Stimulated activated CD8-positive, alpha-beta memory T cell treated with anti-CD3 and anti-CD28 coated beads, Interleukin-15, amount 100 ng/mL, for 48 hours (primary cell): ENCODE results near the gene PLEKHG4.

Experiments used
- DNase-seq, 2 donors: peaks; one replicate each; pipeline ENCODE4 v3.0.0-alpha.2; 2020; ENCODE audit warnings: low read depth in 2 of 2

PLEKHG4 gene

DNA sequence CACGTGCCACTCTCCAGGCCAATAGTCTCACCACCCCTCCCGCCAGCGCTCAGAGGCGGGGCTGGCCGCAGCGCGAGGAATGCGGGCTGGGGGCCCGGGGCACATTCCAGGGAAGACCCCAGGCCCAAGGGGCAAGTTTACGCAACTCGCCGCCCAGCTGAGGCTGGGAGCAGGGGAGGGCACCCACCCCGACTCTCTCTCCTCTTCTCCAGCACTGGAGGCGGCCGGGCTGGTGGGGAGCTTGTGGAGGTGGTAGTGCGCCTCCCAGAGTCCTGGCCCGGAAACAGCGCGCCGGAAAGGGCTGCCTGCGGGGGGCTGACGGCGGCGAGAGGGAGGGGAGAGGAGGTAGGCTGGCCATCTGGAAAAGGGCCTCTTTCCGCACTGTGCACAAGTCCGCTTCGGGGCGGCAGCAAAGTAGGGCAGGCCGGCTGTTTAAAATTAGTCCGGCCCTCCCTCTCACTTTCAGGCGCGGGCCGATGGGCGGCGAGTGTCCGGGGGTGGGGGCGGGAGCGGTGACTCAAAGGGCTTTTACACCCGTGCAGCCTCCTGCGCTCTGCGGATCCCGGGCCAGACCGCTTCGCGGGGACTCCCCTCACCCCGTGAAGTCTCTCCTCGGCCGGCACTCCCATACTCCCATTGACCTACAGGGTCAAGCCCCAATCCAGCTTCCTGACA lies 33.1 kb upstream of the PLEKHG4 start:
- peak; percentile 47 to 52 for DNase-seq

DNA sequence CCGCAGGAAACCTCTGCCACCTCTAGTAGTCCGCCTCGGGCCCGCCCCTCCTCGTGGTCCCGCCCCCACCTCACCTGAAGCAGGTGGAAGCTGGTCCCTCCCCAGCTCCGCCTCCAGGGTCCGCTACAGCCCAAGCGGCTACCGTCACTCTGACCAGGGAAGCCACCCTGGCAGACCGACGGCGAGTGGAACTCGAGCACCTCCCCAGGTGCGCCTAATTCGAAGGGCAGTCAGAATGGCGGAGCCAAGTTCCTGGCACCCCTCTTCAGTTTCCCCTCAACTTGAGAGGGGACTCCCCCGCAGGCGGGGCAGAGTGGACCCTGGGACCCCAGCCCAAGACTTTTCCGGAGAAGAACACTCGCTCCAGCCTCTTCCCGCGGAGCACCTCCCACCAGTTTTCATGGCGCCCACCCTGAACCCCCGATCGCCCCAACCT lies 32.6 kb upstream of the PLEKHG4 start:
- no peak for DNase-seq

DNA sequence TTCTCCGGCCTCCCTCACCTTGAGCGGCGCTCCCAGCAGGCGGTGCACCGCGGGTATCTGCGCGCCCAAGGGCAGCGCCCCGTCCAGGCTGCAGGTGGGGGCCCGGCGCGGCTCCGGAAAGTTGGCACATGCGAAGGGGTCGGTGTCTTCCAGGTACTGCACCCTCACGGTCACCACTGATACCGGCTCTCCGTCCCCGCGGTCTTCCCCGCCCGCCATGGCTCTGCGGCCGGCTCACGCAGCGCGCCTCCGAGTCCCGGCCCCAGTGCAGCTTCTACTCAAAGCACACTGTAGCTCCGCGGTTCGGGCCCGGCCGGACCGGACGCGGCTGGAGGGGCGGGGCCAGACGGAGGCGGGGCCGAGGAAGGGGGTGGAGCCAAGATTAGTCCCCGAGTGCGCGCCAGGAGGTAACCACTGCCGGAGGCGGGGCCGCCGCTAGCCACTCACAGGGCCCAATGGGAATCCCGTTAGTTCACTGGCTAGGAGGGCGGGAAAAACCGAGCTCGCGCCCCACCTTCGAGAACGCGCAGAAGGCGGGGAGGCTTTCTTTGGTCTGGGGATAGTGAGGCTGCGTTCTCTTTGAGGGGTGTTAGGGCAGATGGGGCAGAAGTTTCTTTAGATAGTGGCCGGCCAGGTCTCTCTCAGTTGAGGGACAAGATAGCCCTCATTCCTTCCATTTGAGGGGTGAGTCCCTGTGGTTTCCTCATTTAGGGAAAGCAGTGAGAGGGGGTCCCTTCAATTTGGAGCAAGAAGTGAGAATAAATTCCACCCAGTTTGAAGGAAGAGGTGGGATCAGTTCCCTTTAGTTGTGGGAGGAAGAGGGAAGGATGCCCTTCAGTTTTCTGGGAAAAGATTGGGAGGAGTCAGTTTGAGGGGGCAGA lies 31.9 kb upstream of the PLEKHG4 start, which contains the start of gene FHOD1:
Gene FHOD1, minus strand, starts transcription at position 290 of the 881 bp plus-strand sequence. Its CDS starts 71 bp downstream, at position 219.
- DNase-seq: peak; percentile 98 to 99

DNA sequence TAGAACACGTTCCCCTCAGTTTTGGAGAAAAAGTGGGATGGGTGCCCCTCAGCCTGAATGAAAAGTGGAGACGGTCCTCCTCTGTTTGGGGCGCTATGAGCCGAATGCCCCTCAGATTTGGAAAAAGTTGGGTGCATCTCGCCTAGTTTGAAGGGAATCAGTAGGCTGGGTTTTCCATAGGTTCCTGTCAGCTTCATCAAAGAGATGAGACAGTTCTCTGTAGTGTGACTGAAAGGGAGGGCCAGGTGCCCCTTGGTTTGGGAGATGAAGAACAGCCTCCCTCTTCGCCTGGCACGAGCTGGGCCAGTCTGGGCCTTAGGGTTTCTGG lies 31.3 kb upstream of the PLEKHG4 start:
- DNase-seq: no peak

DNA sequence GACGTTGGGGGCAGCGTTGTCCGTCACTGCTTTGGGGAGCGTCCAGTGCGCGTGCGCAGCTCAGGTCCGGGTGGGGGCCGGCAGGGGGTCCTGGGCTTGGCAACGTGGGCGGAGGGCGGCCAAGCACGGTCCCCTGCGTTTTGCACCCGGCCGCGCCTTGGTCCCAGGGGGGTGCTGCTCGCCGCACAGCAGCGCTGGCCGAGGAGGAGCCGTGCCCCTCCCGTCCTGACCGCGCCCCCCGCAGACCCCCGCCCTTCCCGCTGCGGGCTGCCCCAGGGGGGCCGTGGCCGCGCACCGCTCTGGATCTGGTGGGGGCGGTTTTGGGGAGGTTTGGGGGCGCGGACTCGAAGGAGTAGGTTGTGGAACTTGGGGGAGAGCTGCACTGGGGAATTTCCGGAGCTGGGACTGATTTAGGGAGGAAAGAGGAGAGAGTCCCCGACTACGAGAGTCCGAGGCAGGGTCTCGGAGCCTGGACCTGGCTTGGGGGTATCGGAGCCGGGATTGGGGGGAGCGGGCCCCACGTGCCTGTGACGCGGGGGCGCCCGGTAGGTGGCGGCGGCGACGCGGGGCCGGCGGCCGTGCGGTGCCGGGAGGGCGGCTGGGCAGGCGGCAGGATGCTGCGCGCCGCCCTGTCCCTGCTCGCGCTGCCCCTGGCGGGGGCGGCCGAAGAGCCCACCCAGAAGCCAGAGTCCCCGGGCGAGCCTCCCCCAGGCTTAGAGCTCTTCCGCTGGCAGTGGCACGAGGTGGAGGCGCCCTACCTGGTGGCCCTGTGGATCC lies 30.7 kb upstream of the PLEKHG4 start, which contains the start of gene SLC9A5:
Gene SLC9A5, plus strand, starts transcription at position 579 of the 777 bp plus-strand sequence. Its CDS starts 36 bp downstream, at position 615.
- DNase-seq: no peak

DNA sequence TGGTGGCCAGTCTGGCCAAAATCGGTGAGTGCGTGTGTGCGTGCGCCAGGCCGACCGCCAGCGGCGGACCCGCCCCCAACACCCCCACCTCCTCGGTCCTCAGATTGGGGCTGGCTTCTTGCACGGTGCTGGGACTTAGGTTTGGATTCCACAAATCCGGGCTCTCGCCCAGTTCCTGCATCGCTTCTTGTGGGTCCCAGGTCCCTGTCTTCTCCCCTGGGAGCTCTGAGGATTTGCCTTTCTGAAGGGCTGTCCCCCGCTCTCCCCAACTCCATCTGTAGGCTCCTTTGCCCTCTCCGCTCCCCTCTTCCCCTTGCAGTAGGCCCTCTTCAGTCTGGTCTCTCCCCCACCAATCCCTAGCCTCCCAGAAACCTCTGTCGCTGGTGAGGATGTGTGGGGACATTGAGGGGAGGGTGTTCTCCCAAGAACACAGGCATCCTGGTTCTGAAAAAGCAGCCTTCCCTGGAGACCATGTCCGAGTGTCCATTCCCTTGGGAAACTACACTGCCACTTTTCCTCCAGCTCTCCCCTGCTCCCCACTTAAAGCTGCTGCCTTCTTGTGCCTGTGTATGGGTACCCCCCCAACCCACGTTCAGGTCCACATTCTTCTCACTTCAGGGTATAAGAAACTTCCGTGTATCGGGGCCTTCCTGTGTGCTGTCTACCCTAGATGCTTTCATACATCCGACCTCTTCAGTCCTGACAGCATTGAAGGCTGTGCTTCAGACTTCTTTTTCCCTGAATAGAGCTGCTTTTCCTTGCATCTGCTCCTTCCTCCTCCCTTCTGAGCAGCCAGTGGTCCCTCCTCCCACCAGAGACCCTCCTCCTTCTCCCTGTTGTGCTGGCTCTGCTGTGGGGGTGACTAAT lies 29.9 kb upstream of the PLEKHG4 start:
- DNase-seq: no peak

DNA sequence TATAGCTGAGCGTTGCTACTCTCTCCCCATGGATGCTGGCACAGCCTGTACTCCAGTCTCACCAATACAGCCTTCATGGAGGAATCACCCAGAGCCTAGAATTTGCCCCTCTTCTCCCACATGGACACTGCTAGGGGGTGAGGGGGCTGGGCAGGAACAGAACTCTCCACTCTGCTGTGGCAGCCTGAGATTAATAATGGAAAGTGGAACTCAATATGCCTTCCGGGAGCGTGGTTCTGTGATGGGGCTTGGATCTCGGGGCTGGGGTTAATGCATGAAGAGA lies 29.3 kb upstream of the PLEKHG4 start:
- DNase-seq: no peak

DNA sequence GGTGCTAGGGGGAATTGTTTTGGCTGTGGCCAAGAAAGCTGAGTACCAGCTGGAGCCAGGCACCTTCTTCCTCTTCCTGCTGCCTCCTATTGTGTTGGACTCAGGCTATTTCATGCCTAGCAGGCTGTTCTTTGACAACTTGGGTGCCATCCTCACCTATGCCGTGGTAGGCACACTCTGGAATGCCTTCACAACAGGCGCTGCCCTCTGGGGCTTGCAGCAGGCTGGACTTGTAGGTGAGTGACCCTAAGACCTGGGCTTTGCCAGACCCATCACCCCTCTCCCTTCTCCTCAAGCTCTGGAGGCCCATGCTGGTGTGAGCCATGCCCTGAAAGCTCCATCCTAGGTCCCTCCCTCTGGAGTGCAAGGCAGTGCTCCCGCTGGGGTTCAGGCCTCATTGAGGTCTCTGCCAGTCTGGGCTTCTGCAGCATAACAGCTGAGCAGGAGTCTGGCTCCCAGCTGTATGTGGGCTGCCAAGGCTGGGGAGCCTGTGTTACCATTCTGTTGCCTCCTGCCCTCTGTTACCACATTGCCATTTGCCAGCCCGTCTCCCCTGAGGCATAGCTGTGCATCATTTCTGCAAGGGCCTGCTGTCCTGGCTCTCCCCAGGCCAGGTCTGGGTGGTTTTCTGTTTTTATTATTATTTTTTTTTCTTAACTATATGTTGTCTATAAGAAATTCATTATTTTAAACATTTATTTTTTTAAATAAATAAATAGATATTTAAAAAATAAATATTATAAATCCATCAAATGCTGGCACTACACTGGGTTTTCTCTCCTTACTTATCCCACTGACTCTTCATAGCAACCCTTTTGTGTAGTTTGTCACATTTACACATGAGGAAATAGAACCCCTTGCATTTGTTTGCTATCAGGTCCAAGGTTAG lies 26.5 kb upstream of the PLEKHG4 start:
- DNase-seq: no peak

DNA sequence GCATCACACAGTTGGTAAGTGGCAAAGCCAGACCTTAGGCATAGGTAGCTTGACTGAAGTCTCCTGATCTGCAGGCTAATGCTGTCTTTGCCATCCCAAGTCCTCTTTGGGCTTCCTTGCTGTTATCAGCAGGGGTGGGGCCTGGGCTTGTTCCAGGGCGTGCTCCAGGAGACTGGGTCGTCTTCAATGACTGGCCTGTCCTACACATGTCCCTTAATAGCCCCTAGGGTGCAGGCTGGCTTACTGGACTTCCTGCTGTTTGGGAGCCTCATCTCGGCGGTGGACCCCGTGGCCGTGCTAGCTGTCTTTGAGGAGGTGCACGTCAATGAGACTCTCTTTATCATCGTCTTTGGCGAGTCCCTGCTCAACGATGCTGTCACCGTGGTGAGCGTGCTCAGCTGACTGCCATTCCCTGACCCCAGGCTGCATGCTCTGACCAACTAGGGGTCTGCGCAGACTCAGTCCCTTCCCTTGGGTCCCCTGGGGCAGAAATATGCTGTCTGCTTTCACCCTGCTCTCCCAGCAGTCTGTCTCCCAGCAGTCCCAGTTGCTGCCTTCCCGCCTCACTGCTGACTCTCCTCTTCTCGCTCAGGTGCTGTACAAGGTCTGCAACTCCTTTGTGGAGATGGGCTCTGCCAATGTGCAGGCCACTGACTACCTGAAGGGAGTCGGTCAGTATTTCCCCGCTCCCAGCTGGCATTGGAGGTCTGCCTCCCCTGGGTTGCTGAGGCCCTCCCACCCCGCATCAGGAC lies 24.4 kb upstream of the PLEKHG4 start:
- no peak for DNase-seq

DNA sequence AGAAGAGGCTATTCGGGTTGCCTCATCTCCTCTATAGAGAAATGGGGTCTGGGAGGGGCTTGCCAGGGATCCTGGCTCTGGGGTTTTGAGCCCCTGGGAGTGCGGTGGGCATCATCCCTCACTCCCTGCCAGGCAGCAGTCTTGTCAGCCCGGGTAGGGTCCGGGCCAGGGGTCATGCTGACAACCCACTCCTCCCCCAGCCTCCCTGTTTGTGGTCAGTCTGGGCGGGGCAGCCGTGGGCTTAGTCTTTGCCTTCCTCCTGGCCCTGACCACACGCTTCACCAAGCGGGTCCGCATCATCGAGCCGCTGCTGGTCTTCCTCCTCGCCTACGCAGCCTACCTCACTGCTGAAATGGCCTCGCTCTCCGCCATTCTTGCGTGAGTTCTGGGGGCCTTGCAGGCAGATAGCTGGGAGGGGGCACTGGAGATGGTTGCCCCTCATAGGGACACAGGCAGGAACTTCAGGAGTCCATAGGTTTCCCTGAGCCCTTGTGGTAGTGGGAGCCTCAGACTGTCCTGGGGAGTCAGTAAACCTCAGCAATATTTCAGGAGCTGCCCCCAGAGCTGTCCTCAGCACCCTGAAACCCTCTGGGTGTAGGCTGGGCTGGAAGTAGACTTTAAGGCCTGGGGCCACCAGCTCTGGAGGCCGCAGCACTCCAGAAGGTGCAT lies 23.6 kb upstream of the PLEKHG4 start:
- no peak for DNase-seq

DNA sequence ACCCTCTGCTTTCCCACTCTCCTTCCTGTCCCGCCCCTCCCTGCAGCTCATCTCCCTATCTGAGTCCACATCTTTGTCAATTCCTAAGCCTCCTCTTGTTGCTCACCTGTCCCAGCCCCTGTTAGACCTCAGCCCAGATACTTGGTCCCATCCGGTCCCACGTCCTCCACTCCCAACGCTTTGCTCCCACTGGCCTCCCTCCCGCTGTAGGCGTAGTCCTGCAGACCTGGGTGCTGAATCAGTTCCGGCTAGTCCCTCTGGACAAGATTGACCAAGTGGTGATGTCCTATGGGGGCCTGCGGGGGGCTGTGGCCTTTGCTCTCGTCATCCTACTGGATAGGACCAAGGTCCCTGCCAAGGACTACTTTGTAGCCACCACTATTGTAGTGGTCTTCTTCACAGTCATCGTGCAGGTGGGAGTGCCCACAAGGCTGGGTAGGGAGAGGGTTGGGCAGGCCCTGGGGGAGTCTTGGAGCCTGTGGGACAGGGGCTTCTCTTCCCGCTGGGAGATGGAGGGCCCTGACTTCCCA lies 22.6 kb upstream of the PLEKHG4 start:
- DNase-seq: no peak

DNA sequence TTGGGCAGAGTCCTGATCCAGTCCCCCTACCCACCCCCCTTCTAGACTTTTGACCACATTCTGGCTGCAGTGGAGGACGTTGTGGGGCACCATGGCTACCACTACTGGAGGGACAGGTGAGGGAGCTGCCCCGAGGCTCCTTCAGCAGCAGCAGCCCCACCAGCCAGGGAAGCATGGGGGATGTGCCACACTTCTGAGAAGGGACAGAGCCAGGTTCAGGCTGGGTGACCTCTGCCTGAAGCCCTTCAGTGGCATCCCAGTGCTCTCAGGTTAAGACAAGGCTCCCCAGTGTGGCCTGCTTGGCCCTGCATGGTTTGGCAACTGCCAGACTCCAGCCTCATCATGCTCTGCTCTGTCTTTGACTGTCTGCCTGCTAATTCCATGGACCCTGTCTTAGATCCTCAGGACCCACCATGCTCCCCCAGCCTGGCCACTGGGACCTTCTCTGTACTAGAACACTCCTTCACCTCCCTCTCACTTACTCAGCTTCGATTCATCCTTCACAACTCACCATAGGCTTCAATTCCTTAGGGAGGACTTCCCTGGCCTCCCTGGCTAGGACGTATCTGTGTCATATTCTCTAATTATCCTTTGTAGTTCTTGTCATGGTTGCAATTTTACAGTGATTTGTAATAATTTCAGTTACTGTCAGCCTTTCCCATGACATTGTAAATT lies 21.7 kb upstream of the PLEKHG4 start:
- DNase-seq: no peak

DNA sequence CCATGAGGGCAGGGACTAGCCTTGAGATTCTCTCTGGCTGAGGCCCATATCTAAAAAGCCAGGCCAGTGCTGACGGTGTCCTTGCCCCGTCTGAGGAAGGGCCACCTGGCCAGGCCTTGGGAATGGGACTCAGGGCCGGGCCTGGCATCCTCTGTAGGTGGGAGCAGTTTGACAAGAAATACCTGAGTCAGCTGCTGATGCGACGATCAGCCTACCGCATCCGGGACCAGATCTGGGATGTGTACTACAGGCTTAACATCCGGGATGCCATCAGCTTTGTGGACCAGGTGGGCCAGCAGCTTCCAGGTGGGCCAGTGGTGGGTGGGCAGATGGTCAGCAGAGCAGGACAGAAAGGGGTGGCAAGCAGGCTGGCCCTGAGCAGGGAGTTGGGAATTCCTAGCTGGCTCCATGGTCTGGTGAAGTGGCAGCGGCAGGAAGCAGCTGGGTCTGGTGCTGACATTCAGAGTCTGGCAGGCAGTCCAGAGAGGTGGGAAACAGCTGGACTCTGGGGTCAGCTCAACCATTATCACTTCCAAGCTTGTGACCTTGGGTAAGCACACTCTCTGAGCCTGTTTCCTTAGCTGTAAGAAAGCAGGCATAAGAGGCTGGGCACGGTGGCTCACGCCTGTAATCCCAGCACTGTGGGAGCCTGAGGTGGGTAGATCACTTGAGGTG lies 21.0 kb upstream of the PLEKHG4 start:
- DNase-seq: no peak

DNA sequence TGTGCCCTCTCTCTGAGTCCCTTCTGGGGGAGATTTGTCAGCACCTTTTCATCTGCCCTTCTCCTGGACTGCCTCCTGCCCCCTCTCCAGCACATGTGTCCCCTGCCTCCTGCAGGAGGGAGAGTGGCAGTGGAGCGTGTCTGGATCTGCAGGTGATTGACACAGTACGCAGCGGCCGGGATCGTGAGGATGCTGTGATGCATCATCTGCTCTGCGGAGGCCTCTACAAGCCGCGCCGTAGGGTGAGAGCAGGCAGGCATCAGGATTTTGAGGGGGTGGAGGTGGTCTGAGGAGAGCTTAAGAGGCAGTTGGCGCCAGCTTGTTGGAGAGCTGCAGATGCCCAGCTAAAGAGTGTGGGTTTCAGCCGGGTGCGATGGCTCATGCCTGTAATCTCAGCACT lies 19.6 kb upstream of the PLEKHG4 start:
- DNase-seq: no peak

DNA sequence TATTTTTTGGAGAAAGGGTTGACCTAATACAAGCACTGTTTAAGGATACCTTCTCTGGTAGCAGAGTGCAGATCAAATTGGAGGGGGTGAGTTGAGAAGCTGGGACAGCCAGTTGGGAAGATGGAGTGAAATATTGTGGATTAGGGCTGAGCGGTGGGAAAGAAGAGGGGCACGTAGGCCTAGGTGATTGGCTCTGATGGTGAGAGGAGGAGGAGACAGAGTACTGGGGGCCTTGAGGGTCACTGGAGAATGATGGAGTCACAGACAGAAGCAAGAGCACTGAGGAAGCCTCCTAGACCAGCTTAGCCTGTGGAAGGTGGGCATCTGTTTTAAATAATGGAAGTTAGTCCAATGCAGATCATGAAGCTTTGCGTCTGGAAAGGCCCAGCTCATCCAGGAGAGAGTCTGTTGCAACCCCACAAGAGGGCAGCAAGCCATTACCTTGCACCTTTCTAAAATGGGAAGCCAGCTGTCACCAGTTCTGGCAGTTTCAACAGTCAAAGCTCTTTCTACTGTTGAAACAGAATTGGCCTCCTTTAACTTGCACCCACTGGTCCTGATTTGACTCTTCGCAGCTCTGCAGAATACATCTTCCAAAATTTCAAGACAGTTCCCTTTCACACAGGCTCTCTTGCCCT lies 18.8 kb upstream of the PLEKHG4 start:
- no peak for DNase-seq

DNA sequence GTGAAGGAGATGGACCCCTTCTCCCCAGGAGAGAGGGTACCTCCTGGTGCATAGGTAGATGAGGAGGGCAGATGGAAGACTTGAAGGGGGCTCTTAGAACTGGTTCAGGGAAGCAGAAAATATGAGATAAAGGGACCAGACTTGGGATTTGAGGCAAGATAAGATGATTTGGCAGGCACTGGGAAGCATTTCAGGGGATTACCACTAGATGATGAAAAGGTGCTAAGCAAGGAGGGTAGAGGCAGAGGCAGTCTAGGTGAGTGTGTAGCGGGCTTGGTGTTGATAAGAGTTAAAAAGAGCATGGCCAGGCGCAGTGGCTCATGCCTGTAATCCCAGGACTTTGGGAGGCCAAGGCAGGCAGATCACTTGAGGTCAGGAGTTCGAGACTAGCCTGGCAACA lies 16.1 kb upstream of the PLEKHG4 start:
- no peak for DNase-seq

DNA sequence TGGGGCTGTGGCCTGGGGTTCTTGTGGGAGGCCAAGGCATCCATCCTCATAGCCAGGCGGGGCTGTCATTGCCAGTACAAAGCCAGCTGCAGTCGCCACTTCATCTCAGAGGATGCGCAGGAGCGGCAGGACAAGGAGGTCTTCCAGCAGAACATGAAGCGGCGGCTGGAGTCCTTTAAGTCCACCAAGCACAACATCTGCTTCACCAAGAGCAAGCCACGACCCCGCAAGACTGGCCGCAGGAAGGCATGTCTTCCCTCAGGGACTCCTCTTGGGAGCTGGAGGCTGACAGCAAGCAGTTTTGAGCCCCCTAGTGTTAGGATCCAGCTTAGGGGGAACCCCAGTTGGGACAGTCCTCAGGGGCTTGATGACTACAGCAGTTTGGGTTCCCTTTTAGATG lies 15.1 kb upstream of the PLEKHG4 start:
- DNase-seq: no peak
